HG02678 (cell line): ENCODE data around the gene SYDE2.
"Not testable (repeated sequence)": the region's sequence is repeated elsewhere in the genome, so short reads cannot be mapped to it uniquely, and the experiment has no call there.

Experiments
- ATAC-seq: cut with Tn5 transposase; IDR thresholded peaks from one replicate; pipeline ENCODE4 v1.9.1; 2021; ENCODE audit warnings: mild to moderate bottlenecking, moderate library complexity; ENCODE audit not compliant: unreplicated experiment

SYDE2 gene

DNA sequence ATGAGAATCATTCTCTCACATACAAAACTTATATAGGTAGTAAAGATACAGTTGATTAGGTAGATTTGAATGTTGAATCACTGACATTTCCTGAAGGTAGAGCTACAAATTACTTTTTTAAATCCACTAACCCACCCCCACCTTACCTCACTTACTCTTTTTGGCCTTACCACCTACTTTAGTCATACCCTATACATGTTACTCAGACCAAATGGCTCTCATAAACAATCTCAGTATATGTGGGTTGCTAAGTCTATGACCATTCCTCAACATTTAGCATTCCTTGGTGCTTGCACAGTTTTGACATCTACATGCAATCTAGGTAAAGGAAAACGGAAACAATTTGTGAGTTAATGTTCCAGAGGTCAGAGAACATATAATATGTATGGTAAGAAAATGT, 26.3 kb downstream of the SYDE2 start:
- no peak for ATAC-seq

DNA sequence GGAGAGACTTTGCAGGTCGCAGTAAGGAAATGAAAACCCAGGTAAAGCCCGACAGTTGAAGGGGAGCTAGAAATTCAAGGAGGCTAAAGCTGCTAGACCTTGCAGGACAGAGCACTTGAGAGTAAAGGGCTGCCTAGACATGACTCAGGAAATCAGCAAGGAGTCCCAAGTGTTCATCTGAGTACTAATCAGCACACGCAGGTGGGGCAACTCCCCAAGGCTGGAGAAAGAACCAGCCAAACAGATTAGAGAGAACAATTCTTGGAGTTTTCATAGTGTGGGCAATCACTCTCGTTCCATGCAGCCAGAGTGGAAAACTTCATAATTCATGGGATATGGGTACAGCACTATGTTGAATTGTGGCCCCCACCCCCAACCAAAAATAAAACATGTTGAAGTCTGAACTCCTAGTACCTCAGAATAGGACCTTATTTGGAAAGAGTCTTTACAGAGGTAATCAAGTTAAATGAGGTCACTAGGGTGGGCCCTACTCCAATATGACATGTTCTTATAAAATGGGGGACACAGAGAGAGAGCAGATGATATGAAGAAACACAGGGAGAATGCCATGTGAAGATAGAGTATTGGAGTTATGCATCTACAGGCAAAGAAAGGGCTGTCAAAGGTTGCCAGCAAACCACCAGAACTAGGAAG, 28.0 kb downstream of the SYDE2 start:
- ATAC-seq = no peak

DNA sequence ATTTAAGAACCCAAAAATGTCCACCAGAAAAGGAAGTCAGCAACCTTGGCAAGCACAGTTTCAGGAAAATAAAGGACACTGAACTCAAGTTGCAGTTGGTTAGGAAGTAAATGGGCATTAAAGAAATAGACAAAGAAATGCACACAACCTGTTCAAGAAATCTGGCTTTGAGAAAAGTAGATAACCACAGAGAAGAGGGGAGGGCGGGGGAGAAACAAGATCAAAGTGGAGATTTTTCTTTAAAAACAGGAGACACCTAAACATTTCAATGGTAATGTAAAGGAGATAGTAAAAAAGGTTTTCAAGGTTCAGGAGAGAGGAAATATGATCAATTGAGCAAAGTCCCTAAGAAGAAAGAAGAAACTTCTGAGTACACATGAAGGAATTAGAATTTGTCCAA, 29.1 kb downstream of the SYDE2 start:
- ATAC-seq = no peak

DNA sequence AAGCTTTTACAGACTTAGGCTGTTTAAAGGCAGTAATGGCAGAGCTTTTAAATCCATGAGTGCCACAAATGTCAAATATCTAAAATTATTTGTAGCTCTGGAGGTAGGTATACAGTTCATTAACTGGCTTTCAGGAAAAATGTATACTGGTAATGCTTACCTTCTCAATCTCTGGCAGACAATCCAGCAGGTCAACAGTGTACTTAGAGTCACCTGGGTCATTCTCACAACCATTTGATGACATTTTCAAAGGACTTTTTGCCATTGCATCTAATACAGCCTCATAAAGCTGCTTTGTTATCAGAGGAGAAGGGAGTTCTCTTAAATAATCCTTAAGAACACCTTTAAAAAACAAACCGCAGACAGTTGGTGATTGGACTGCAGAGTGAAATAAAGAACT, 31.9 kb downstream of the SYDE2 start:
- no peak for ATAC-seq

DNA sequence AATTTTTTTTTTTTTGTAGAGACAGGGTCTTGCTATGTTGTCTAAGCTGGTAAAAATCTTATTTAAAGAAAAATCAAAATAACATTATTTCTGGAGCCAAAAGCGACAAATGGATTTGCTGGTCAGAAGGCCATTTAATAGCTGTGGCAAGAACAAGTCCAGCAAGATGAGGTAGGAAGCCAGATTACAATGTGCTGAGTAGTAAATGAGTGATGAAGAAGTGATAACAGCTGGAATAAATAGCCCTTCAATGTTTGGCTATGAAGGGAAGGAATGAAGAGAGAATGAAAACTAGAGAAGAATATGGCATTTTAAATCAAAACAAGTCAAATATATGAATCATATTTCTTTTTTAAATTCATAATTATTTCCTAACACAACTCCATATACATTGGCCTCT, 34.5 kb downstream of the SYDE2 start:
- no peak for ATAC-seq

DNA sequence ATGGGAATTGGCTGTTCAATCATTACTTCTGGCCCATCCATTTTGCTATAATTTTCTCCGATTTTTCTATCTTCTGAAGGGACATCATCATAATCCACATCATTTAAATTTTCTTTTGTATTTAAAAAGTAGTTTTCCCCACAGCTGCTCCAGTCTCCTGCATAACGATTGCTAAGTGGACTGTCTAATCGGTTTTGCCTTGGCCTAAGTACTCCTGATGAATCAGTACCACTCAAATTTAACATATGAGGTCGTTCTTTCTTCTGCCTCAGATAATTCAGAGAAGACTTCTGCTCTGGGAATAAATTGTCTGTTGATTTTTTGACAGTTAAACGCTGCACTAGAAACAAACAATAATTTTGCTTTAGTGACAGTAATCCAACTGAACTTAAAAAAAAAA, 41.9 kb downstream of the SYDE2 start:
- no peak for ATAC-seq

DNA sequence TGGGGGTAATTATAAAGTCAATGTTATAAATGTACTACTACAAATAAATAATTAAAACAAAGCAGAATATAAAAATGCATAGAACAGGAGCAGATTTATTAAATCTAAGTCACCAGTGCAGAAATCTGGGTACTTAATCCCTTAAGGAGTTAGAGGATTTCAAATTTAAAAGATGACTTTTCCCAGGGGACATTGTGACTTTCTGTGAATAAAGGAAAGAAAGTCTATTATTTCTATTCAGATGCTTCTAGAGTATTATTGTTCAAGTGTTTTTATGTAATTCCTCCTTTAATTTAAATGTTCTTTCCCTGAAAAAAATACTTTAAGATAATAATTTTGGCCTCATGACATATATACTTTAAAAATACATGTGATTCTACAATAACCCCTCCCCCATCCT, 43.4 kb downstream of the SYDE2 start:
- no peak for ATAC-seq

DNA sequence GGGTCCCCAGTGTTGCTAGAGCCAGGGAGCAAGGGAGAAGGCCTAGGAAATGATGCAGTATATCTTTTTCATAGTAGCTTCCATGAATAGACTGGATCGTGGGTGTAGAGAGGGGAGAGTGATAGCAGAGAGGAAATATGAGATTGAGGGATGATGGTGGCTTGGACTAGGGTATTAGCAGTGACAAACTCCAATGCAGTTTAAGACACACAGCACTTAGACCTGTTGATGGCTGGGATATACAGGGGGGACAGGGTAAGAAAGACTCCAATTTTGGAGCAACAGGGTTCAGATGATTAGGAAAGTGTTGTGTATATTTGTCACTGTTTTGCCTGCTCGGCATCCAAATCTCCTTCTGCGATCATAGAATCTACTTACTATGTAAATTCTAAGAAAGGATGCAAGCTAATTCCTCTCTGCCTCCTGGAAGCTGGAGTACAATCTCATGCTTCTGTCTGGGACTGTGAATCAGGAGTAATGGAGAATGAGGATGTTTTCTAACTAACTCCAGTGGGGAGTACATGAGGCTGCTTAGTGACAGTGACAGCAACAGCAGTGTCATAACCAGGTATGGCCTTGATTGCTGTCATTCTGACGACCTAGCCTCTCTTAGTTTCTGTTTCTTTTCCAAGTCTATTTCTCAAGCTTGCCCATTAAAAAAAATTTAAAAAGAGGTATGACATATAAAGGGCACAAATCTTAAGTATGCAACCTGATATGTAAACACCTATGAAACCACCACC, 47.5 kb downstream of the SYDE2 start:
- peak; percentile 62 for ATAC-seq

DNA sequence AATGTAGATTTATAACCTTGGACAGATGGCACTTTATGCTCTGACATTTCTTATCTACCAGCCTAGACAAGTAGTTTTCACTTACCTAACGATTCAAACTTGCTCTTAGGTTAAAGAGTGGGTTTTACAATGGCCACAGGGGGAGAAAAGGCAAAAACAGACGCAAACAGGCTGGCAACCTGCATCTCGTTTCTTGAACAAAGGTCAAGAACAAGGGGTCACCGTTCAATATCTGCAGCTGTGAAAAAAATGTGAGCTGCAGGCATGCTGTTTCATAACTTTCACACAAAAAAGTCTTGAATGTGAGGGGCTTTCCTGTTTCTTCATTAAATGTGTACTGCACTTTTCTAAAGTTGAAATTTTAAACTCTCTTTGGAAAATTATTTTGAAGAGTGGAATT, 49.4 kb downstream of the SYDE2 start:
- no peak for ATAC-seq

DNA sequence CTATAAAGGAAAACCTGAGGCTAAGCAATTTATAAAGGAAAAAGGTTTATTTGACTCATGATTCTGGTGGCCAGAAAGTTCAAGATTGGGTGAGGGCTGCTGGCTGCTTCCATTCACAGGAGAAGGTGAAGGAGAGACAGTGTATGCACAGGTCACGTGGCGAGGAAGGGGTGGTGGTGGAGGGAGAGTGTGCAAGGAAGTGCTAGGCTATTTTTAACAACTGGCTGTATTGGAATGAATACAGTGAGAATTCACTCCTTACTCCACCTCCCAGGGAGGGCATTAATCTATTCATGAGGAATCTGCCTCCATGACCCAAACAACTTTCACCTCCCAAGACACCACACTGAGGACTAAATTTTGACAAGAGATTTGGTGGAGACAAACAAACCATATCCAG, 51.0 kb downstream of the SYDE2 start:
- no peak for ATAC-seq

DNA sequence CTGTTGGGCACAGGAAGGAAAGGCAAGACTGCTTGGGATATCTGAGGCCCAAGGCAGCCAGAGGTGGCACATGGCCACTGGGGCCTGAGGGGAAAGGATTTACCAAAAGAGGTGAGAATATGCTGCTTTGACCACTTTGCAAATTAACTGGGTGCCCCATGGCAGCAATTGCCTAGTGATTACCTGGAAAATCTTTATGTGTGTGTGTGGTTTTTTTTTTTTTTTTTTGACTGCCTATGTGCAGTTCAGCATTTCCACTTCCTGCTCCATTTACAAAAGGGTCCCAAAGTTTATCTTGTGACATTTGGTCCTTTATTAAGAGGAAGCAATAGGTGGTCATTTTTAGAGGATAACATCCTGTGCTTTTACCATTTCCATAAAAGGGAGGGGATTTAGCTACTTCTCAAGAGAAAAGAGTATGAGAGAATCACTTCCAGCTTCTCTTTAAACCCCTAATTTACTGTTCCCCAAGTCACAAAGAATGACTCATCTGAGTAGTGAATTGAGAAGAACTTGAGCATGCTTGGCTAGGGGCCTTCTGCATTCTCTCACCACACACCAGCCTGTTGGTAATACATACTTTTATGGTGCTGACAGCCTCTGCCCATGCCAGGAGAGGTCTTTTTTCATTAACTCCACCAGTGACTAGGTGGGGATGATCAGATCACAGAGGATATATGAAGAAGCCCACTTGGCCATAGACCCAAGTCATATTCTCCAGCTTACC, 52.1 kb downstream of the SYDE2 start:
- peak; percentile 89 for ATAC-seq

DNA sequence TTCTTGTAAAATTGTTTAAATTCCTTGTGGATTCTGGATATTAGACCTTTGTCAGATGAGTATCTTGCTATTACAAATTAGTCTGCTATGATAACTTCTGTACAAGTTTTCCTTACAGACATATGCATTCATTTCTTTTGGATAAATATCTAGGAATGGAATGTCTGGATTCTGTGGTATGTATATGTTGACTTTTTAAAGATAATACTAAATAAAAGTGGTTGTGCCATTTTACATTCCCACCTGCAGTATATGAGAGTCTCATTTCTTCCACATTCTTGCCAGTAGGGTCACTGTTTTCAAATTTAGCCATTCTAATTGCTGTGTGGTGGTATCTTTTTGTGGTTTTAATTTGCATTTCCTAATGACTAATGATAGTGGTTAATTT, 53.9 kb downstream of the SYDE2 start:
- no peak for ATAC-seq

DNA sequence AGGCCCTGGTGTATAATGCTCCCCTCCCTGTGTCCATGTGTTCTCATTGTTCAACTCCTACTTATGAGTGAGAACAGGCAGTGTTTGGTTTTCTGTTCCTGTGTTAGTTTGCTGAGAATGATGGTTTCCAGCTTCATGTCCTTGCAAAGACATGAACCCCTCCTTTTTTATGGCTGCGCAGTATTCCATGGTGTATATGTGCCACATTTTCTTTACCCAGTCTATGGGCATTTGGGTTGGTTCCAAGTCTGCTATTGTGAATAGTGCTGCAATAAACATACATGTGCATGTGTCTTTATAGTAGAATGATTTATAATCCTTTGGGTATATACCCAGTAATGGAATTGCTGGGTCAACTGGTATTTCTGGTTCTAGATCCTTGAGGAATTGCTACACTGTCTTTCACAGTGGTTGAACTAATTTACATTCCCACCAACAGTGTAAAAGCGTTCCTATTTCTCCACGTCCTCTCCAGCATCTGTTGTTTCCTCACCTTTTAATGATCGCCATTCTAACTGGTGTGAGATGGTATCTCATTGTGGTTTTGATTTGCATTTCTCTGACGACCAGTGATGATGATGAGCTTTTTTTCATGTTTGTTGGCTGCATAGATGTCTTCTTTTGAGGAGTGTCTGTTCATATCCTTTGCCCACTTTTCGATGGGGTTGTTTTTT, 54.4 kb downstream of the SYDE2 start:
- not testable (repeated sequence) for ATAC-seq

DNA sequence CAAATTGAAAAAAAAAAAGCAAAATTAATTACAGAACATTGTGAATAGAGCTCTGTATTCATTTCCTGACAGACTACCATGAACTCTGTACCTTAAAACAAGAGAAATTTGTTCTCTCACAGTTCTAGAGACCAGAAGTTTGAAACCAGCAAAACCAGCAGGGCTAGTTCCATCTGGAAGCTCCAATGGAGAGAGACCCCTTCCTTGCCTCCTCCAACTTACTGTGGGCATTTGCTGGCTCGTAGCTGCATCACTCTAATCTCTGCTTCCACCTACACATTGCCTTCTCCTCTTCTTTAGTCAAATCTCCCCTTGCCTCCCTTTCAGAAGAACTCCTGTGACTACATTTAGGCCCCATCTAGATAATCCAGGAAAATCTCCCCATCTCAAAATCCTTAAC, 56.5 kb downstream of the SYDE2 start:
- no peak for ATAC-seq

DNA sequence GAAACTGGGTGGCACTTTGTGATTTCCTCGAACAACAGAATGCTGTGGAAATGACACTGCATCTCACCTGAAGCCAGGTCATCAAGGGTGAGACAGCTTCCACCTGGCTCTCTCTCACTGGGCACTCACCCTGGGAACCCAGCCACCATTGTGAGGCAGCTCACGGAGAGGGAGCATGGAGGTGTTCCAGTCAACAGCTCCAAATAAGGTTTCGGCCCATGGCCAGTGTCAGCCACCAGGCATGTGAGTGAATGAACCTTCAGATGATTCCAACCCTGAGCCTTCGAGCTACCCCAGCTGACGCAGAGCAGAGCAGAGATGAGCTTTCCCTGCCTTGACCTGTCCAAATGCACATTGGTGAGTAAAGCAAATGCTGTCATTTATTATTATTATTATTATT, 58.1 kb downstream of the SYDE2 start:
- ATAC-seq = no peak

DNA sequence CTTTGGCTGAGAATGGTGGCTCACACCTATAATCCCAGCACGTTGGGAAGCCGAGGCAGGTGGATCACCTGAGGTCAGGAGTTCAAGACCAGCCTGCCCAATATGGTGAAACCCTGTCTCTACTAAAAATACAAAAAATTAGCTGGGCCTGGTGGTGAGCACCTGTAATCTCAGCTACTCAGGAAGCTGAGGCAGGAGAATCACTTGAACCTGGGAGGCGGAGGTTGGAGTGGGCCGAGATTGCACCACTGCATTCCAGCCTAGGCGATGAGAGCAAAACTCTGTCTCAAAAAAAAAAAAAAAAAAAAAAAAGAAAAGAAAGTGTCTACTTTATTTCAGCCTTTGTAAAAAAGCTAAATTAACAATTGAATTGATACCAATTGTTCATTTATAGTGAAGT, 62.4 kb downstream of the SYDE2 start:
- ATAC-seq = not testable (repeated sequence)

DNA sequence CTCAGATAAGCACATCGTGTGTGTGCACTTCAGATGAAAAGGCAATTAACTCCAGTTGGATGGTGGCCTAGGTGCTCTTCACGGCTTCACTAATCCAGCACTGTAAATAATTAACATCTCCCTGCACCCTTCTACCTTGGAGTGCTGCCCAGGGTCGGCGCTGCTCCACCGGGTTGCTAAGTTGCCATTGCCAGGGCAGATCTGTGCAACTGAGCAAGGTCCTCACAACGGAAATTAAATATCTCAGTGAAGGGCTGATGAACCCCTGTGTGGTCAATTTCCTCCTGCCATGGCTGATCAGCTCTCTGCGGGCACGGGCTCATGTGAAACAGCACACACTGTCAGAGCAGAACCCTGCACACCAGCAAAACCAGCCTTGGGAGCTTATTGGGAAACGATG, 63.2 kb downstream of the SYDE2 start:
- no peak for ATAC-seq

DNA sequence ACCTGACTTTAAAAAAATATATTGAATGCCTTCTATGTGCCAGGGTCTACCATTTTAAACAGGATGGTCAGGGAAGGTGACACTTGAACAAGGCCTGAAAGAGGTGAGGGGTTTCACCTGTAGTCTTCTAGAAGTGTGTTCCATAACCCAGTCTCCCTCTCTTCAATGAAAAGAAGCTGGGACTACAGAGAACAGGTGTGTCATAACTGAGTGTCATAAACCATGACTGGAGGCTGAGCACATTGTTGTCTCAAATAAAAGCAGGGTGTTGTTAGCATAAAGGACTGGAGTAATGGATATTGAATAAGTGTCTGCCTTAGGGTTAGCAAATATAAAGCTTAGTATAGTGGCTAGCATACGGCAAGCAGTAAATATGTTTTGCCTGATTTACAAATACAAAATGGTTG, 65.4 kb downstream of the SYDE2 start:
- no peak for ATAC-seq

DNA sequence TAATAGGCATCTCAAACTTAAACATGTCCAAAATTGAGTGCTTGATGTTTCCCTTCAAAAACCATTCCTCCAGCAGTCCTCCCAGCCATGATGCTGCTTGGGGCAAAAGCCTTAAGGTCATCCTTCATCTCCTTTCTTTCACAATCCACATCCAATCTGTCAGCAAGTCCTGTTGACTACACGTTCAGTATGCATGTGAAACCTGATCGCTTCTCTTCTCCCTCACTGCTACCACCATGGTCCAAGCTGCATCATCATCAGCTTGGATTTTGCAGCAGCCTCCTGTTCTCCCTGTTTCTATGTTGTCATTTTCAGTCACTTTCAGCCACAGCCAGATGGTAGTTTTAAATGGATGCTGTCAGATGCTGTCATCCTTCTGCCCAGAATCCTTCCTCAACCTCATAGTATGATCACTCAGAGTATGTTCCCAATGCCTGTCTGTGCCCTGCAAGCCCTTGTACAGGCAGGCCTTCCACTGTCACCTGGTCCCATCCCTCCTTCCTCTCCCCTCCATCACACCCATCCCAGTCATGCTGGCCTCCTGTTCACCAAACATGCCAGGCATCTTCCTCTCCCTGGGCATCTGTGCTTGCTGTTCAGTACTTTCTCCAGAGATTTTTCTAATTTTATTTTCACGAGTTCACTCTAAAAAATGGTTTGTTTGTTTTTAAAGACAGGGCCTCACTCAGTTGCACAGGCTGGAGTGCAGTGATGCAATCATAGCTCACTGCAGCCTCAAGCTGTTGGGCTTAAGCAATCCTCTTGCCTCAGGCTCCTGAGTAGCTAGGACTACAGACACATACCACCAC, 66.0 kb downstream of the SYDE2 start:
- no peak for ATAC-seq

DNA sequence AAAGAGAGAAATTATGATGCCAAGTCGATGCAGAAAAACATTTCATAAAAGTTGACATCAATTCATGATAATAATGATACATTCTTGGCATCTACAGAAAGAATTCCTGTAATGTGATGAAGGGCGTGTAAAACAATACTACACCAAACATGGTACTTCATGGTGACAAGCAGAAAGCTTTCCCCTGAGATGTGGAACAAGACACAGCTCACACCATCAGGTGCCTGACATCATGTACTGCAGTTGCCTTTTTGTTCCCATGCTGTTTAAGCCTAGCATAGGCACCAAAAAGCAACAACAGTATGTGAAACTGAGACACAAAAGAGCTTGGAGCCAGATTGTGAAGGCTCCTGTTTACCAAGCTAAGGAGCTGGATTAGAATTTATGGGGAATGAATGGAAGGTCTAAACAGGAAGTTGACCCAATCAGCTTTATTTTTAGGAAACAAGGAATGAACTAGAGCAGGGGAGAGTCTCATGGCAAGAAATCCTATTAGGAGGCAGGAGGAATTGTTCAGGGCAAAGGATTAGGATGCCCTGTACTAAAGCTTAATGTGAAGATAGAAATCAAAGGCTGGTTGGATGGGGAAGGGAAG, 67.2 kb downstream of the SYDE2 start:
- no peak for ATAC-seq
